ENCODE results near the gene ATXN7L3. TPM values are rescaled to one million over a fixed set of nuclear protein-coding genes. Genes with fewer than 3 reads are reported as not detected.

The ATXN7L3 gene
- total RNA-seq, 1 experiment from 2014 or later: 36.9 TPM

DNA sequence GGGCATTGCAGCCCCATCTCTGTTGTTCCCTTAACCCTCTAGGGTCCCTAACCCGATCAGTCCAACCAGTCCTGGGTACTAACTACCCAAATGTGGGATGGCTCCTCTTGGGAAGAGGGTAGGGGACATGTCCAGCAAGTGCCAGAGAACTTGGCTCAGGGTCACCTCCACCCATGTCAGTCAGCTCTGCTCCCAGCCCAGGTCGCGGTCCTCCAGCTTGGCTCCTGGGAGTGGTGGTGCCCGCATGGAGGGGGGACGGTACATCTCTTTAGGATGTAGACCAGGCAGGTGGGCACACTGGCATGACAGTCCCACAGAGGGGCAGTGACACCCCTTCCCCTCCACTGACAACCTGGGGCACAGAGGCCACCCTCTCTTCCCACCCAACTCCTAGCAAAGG, 6.9 kb downstream of the ATXN7L3 start:
- TF ChIP-seq, protein P1, sequence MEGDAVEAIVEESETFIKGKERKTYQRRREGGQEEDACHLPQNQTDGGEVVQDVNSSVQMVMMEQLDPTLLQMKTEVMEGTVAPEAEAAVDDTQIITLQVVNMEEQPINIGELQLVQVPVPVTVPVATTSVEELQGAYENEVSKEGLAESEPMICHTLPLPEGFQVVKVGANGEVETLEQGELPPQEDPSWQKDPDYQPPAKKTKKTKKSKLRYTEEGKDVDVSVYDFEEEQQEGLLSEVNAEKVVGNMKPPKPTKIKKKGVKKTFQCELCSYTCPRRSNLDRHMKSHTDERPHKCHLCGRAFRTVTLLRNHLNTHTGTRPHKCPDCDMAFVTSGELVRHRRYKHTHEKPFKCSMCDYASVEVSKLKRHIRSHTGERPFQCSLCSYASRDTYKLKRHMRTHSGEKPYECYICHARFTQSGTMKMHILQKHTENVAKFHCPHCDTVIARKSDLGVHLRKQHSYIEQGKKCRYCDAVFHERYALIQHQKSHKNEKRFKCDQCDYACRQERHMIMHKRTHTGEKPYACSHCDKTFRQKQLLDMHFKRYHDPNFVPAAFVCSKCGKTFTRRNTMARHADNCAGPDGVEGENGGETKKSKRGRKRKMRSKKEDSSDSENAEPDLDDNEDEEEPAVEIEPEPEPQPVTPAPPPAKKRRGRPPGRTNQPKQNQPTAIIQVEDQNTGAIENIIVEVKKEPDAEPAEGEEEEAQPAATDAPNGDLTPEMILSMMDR (conservative IDR thresholded peaks at IDR 0.05; ENCODE audit: low read depth, low read length): no peak
- TF ChIP-seq EZH2 (IDR thresholded peaks at IDR 0.05; ENCODE audit: borderline replicate concordance, low read depth, low read length, poor library complexity, severe bottlenecking): no peak
- H3K4me1 ChIP-seq (ENCODE audit: insufficient read depth, low read length, poor library complexity, severe bottlenecking): peaks cover 7% of the 10 kb centered on the region
- no peak overlapping the region for H3K27ac ChIP-seq (ENCODE audit: low read depth, low read length, poor library complexity, severe bottlenecking)
- ChIA-PET POLR2A (ENCODE audit: low non-redundant PET) (no interaction called here), CTCF (no interaction called here)
- no TSS peak for BruUV-seq (replicated peaks)
- no peak for DNase-seq (ENCODE audit: low spot score)
- no peaks in the 10 kb centered on the region for H3K27me3 ChIP-seq (replicated peaks; ENCODE audit: insufficient read depth, low read depth, low read length, poor library complexity)
- H3K4me3 ChIP-seq (ENCODE audit: low read depth, low read length, poor library complexity, severe bottlenecking): no peak overlapping the region
- peaks cover 29% of the 10 kb centered on the region for H3K36me3 ChIP-seq (ENCODE audit: insufficient read depth, low read length, poor library complexity, severe bottlenecking)
- H3K9me3 ChIP-seq (ENCODE audit: low read depth, low read length, poor library complexity, severe bottlenecking): no peaks in the 10 kb centered on the region
- intact Hi-C loops (cut with micrococcal nuclease; ENCODE audit: unreplicated experiment): no loop called here

DNA sequence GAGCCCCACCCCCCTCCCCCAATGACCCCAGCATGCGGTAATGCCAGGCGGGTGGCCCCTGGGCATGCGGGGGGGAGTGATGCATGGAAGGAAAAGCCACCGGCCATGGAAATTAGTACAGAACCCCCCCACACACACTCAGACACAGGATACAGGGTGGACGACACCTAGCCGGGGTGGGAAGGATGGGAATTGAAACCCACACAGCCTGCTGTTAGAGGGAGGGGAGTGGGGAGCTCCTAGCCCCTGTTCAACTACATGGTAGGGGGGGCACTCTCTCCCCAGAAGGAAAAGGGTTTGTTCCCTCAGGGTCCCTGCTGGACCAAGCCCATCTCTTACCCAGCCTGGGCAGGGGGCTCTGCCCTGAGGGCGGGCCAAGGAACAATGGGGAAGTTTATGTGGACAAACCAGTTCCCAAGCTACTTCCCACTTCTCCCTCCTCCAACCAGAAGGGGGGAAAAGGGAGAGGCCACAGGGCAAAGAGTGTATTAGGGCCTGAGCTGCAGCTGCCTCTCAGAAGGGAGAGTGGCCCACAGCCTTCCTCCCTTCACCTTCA, 7.7 kb downstream of the ATXN7L3 start:
- intact Hi-C loops (cut with micrococcal nuclease; ENCODE audit: unreplicated experiment): no loop called here
- H3K9me3 ChIP-seq (ENCODE audit: low read depth, low read length, poor library complexity, severe bottlenecking): no peaks in the 10 kb centered on the region
- H3K27ac ChIP-seq (ENCODE audit: low read depth, low read length, poor library complexity, severe bottlenecking): no peak overlapping the region
- H3K4me1 ChIP-seq (ENCODE audit: insufficient read depth, low read length, poor library complexity, severe bottlenecking): peaks cover 9% of the 10 kb centered on the region
- ChIA-PET POLR2A (ENCODE audit: low non-redundant PET) (no interaction called here), CTCF (no interaction called here)
- H3K27me3 ChIP-seq (replicated peaks; ENCODE audit: insufficient read depth, low read depth, low read length, poor library complexity): no peaks in the 10 kb centered on the region
- no peak for TF ChIP-seq EZH2 (IDR thresholded peaks at IDR 0.05; ENCODE audit: borderline replicate concordance, low read depth, low read length, poor library complexity, severe bottlenecking)
- TF ChIP-seq, protein P1 (conservative IDR thresholded peaks at IDR 0.05; ENCODE audit: low read depth, low read length): no peak
- H3K4me3 ChIP-seq (ENCODE audit: low read depth, low read length, poor library complexity, severe bottlenecking): no peak overlapping the region
- no peak for DNase-seq (ENCODE audit: low spot score)
- BruUV-seq (replicated peaks): no TSS peak
- peaks cover 22% of the 10 kb centered on the region for H3K36me3 ChIP-seq (ENCODE audit: insufficient read depth, low read length, poor library complexity, severe bottlenecking)

DNA sequence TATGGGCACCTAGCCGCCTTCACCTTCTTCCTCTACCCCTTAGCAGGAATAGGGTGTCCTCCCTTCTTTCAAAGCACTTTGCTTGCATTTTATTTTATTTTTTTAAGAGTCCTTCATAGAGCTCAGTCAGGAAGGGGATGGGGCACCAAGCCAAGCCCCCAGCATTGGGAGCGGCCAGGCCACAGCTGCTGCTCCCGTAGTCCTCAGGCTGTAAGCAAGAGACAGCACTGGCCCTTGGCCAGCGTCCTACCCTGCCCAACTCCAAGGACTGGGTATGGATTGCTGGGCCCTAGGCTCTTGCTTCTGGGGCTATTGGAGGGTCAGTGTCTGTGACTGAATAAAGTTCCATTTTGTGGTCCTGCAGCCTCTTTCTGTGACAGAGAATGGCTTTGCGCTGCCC, 8.3 kb downstream of the ATXN7L3 start:
- peaks cover 9% of the 10 kb centered on the region for H3K4me1 ChIP-seq (ENCODE audit: insufficient read depth, low read length, poor library complexity, severe bottlenecking)
- no peaks in the 10 kb centered on the region for H3K9me3 ChIP-seq (ENCODE audit: low read depth, low read length, poor library complexity, severe bottlenecking)
- no peak overlapping the region for H3K27ac ChIP-seq (ENCODE audit: low read depth, low read length, poor library complexity, severe bottlenecking)
- no TSS peak for BruUV-seq (replicated peaks)
- H3K36me3 ChIP-seq (ENCODE audit: insufficient read depth, low read length, poor library complexity, severe bottlenecking): peaks cover 20% of the 10 kb centered on the region
- POLR2A ChIA-PET (ENCODE audit: low non-redundant PET): no interaction called here
- H3K27me3 ChIP-seq (replicated peaks; ENCODE audit: insufficient read depth, low read depth, low read length, poor library complexity): no peaks in the 10 kb centered on the region
- TF ChIP-seq, protein P1 (conservative IDR thresholded peaks at IDR 0.05; ENCODE audit: low read depth, low read length): no peak
- no peak for TF ChIP-seq EZH2 (IDR thresholded peaks at IDR 0.05; ENCODE audit: borderline replicate concordance, low read depth, low read length, poor library complexity, severe bottlenecking)
- no peak overlapping the region for H3K4me3 ChIP-seq (ENCODE audit: low read depth, low read length, poor library complexity, severe bottlenecking)
- intact Hi-C loops (cut with micrococcal nuclease; ENCODE audit: unreplicated experiment): no loop called here
- DNase-seq (ENCODE audit: low spot score): no peak
- CTCF ChIA-PET: no interaction called here
